SIG-M5 (cell line): ENCODE data around the gene C22orf42.
"Not testable (repeated sequence)": the region's sequence is repeated elsewhere in the genome, so short reads cannot be mapped to it uniquely, and the experiment has no call there.

ENCODE experiments used
- DNase-seq: peaks from one replicate; lab custom pipeline; 2025; lab: John Stamatoyannopoulos, UW

The C22orf42 gene, protein sequence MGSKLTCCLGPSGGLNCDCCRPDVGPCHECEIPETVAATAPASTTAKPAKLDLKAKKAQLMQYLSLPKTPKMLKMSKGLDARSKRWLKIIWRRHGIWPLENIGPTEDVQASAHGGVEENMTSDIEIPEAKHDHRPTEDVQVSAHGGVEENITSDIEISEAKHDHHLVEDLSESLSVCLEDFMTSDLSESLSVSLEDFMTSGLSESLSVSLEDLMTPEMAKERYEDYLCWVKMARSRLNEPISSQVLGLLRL

DNA sequence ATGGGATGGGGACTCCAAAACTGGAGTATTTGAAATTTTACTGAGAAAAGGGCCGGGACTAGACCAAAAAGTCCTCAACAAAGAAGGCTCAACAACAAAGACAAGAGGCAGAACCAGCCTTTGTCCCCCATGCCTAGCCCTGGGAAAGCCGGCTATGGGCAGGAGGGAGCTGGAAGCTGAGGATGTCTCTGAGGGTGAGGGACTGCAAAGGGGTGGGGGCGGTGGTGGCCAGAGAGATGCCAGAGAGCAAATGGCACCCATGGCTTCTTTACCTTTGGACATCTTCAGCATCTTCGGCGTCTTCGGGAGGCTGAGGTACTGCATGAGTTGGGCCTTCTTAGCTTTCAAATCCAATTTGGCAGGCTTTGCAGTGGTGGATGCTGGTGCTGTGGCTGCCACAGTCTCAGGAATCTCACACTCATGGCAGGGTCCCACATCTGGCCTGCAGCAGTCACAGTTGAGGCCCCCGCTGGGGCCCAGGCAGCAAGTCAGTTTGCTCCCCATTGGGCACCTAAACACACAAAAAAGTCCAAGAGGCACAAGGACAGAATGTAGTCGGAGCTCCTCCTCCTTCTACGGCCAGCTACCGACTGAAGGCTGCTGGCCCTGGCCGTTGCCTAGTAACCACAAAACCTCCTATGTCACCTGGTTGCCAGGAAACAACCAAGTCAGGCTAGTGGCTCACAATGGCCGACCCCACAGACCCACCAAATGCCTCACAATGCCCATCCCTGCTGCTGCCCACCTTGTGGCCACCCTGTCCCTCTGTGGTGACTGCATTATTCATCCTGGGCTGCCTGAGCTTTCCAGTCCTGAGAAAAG is at the start of gene C22orf42:
Gene C22orf42 (minus strand): TSS at position 592 of the 822 bp plus-strand sequence. CDS start 88 bp downstream, at position 504.
- no peak for DNase-seq

GRCh38 chr22:32208681-32209080 is 49.6 kb upstream of the C22orf42 start:
- DNase-seq: no peak

GRCh38 chr22:32207971-32208480 is 48.9 kb upstream of the C22orf42 start:
- no peak for DNase-seq

DNA sequence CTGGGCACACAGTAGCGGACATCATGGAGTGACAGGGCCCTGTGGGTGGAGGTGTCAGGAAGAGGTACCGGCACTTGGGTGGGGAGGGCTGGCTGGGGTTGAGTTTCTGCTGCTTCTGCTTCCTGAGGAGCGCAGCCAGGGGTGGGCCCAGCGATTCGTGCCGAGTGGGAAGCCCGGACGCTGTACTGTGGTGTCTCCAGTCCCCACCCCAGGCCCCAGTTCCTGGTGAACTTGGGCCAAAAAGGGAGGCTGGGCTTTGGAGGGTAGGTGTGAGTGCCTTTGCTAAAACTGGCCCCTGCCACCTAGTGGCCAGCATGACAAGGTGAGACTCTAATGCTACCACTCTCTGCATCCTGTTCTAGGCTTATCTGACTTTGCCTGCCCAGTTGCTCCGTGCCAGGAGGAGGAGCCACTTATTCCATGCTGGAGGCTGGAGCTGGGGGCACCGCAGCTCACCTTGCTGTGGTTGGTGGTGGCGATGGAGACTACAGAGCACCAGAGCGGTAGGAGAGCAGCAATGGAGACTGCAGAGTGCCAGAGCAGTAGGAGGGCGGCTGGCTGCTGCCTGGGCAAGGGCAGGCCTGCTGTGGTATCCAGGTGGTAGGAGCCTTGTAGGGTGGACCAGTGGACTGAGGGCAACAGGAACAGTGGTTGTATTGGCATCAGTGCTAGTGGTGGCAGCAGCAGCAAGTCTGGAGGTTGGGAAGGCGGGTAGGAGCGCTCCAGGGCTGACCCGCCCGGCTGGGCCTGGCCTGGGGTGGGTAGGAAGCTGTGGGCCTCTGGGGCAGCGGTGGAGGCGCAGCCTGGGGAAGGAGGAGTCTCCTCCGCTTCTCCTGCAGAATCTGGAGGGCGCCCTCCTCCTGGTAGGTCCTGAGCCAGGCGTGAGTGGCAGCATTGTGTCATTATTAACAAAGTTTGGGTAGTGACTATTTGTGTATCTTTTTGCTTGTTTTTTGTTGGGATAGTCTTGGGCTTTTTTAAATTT is 48.0 kb upstream of the C22orf42 start:
- DNase-seq: no peak

GRCh38 chr22:32205974-32206773 is 47.1 kb upstream of the C22orf42 start:
- no peak for DNase-seq

GRCh38 chr22:32204856-32205722 is 46.0 kb upstream of the C22orf42 start, which contains the start of gene RFPL2:
TSS of gene RFPL2 (minus strand) at chr22:32205073. CDS start at chr22:32202451, 2,622 bp downstream.
- no peak for DNase-seq

GRCh38 chr22:32204040-32204855 is 45.1 kb upstream of the C22orf42 start:
- DNase-seq: no peak

- DNase-seq: no peak
Measured at GRCh38 chr22:32203181-32204039, 44.3 kb upstream of the C22orf42 start.

- DNase-seq: no peak
Measured at GRCh38 chr22:32202539-32203180, 43.6 kb upstream of the C22orf42 start.

DNA sequence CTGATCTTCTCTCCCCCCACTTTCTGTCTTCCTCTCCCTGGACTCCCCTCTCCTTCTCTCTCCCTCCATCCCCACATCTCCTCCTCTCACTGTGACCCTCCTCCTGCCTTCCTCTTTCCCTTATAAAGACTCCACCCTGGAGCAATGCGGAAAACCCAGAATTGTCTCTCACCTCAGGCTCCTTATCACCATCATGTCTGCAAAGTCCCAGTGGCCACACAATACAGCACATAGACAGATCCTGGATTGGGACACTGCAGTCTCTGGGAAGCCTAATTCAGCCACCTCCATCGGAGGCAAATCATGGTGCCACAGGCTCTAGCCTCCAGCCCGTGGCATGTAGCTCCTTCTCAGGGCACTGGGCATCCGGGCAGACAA is 43.0 kb upstream of the C22orf42 start:
- no peak for DNase-seq

- DNase-seq: no peak
Measured at GRCh38 chr22:32200752-32201151, 41.6 kb upstream of the C22orf42 start.

GRCh38 chr22:32199961-32200360 is 40.9 kb upstream of the C22orf42 start:
- no peak for DNase-seq

DNA sequence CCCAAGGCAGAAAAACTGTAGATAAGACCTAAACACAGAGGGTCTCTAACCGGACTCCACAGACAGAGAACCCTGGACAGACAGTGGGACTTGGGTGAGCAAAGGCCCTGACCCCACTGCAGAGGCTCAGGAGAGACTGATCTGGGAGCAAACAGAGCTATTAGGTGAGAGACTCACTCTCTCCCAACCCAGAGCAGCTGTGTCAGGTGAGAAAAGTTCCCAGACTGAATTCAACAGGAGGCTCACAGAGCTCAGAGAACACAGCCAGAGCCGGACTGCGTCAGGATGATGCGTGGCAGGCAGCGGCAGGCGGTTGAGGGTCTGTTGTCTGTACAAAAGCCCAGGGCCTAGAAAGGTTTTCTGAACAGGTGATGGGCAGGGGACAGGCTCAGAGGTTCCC is 40.2 kb upstream of the C22orf42 start:
- no peak for DNase-seq

DNA sequence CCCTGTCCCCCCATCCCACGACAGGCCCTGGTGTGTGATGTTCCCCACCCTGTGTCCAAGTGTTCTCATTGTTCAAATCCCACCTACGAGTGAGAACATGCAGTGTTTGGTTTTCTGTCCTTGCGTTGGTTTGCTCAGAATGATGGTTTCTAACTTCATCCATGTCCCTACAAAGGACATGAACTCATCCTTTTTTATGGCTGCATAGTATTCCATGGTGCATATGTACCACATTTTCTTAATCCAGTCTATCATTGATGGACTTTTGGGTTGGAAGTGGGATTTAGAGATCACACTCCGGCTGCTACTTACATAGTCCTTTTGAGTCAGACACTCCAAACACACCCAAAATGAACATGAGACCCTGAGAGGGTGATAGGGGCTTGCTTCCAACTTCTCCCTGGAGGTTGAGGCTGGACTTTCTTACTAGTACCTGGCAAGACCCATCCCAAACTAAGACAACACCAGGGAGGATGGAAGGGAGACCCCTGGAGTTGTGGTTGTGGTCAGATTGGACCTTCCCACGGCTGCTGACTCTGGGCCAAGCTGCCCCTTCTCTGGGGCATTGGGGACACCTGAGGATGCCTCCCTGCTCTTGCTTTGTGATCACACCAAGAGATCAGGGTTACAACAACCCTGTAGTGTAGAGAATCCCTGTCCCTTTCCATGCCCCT is 38.6 kb upstream of the C22orf42 start:
- not testable (repeated sequence) for DNase-seq

- DNase-seq: not testable (repeated sequence)
Measured at GRCh38 chr22:32195900-32196299, 36.8 kb upstream of the C22orf42 start.

- not testable (repeated sequence) for DNase-seq
Measured at GRCh38 chr22:32193346-32193745, 34.2 kb upstream of the C22orf42 start.

DNA sequence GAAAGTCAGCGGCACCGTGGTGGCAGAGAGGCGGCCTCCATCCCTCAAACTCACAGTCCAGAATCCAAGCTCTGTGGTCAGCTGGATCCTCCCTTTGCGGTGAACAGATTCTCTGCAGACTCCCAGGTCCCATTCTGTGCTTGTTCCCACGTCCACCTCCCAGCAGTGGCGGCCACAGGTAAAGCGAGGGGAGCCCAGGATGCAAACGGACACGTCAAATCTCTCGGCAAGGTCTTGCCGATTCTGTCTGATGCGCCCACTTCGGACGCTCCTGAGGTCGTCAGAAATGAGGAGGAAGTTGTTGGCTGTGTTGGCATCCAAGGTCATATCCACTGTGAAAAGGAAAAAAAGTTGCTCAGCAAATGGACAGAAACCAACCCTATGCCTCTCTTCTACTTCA is 31.9 kb upstream of the C22orf42 start:
- DNase-seq: not testable (repeated sequence)
